GM18951 (cell line): ENCODE measurements around the gene COL4A2.

Experiments used
- POLR2A ChIP-seq: IDR thresholded peaks from 4 replicates; pipeline ENCODE4 v1.6.1; 2011; ENCODE audit warnings: mild to moderate bottlenecking; ENCODE audit not compliant: insufficient read length, insufficient read depth; ENCODE audit errors: extremely low read depth
- in situ Hi-C: fragments of 300-500 bp; cut with MboI; formaldehyde crosslinking; loops from one replicate; pipeline ENCODE4 v1.12.0; 2022; ENCODE audit warnings: low sequenced_read_pairs, mixed read lengths, inconsistent platforms; ENCODE audit not compliant: unreplicated experiment

COL4A2 gene

DNA sequence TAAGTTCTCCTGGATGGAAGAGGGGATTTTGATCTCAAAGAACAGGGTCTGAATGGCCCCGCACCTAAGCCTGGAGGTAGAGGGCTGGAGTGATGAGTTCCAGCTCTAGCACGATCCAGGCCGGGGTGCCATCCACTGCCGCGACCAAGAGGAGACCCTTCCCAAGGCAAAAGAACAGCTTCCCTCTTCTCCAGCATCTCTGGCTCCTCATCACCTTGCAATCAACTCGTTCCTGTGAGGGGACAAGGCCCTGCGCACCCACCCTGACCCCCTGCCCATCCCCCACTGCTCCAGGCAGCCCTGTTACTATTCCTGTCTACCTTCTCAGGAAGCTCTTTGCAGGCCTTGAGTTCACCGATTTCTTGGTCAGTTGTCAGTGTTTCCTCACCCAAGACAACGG lies 17.9 kb upstream of the COL4A2 start:
- TF ChIP-seq POLR2A: no peak

DNA sequence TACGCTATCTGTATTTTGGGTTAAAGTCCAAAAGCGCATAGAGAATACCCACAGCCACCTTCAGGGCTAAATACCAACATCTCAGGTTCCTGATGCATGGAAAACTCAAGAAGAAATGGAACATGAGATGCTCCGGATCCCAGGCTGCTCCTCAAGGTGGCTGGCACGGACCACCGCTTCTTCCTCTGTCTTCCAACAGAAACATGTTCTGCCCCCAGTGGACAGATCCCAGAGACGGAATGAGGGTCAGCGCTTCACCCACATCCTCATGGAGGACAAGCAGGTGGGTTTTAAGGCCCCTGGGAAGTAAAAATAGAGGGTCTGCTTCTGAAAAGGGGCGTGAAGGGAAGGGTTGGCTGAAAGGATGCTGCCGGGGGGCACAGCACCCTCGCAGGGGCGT lies 17.4 kb upstream of the COL4A2 start:
- TF ChIP-seq POLR2A: no peak
- in situ Hi-C loops: no loop called here

More for the DNA sequence above, 17.9 kb upstream of the COL4A2 start:
- in situ Hi-C loops: no loop called here

DNA sequence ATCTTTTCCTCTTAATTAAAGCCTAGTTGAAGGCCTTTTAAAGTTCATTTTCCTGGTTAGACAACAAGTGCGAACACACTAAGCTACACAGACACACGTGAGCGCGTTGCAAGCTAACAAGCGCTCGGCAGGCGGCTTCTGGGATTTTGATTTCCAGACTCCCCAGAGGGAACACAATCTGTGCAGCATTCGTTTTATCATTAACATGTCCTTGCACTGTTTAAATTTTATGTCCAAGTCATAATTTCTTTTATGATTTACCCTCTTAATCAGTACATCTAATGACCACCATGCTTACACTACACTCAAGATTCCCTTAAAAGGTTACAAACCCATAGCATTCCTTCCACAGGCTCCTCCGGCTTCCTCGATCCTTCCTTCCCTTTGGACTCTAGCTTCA lies 16.9 kb upstream of the COL4A2 start:
- in situ Hi-C loops: no loop called here
- no peak for TF ChIP-seq POLR2A

DNA sequence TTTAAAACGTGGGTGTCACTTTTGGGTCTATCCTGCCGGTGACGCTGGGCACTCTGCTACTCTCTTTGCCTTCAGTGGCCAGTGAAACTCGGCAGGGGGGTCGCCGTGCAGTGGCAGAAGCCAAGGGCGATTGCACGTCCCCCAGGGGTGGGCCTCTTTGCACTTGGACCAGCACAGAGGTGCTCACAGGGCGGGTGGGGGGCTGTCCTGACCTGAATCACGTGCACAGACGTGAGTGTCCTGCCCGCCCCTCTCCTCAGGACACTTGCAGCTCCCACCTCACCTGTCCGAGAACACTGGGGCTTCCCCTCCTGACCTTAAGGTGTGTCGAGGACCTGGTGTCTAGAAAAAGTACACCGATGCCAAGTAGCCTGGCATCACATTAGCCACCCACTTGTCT lies 16.3 kb upstream of the COL4A2 start:
- no peak for TF ChIP-seq POLR2A
- in situ Hi-C loops: no loop called here

DNA sequence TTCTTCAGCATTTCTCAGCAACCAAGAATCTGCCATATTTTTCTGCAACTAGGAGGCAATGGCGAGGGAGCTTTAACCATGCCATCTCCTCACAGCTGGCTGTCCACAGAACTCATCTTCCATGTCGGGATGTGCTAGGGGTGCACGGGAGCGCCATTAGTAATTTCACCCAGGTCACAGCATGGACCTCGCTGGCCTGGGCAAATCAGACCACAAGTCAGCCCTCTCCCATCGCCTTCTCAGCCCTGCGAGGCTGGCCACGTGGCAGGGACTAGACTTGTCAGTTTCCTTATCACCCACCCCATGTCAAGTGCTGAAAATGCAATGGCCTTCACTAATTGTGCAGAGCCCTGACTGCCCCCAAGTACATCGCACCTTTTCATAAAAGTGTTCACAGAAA lies 15.8 kb upstream of the COL4A2 start:
- in situ Hi-C loops: no loop called here
- TF ChIP-seq POLR2A: no peak

DNA sequence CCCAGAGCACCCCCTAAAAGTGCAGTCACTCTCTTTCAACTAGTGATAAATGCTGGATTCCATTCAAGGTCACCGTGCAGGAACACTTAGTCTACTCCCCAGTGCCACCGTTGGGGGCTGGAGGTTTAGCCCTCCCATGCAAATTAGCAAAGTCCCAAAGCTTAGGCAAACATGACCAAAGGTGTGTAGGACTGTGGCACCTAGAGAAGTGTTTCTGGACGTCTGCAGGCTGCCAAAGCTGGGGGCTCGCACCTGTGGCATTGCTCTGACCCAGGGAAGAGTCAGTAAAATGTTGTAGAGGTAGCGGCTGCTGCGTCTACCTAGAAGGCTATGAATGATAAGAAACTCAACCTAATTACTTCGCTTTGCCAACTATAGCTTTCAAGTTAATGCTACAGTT lies 14.0 kb upstream of the COL4A2 start:
- in situ Hi-C loops: no loop called here
- no peak for TF ChIP-seq POLR2A

DNA sequence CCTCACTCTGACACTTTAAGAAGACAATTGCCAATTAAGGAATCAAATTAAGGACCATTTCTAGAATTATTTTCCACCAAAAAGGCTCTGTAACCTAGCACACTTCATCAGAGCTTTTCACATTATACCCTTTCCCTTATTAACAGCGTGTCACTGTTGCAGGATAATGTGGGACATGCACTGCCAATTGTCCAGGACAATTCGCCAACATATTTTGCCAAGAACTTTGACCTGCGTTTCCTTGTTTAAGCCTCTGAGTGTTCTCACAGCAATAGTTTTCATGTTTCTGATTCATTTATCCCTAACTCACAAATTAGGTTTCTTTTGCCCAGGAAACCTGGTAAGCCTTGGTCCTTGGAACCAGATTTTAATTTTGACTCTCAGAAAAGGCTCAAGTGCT lies 13.4 kb upstream of the COL4A2 start:
- in situ Hi-C loops: no loop called here
- no peak for TF ChIP-seq POLR2A

DNA sequence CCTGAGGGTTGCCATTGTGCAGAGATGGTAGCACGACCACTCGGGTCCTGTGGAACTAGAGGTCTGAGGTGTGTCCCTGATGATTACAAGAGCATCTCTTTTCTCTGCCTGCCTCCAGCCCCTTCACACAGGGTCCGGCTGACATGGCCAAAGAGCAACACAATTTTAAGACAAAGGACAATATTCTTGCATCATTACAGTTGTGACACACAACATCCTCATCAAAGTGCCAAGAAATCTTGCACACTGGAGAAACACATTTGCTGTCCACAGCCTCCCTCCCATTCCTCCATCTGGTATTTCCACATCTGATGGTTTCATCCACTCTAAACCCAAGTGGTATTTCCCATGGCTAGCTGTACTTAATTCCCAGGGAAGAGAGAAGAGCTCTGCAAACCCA lies 12.9 kb upstream of the COL4A2 start:
- no peak for TF ChIP-seq POLR2A
- in situ Hi-C loops: no loop called here

DNA sequence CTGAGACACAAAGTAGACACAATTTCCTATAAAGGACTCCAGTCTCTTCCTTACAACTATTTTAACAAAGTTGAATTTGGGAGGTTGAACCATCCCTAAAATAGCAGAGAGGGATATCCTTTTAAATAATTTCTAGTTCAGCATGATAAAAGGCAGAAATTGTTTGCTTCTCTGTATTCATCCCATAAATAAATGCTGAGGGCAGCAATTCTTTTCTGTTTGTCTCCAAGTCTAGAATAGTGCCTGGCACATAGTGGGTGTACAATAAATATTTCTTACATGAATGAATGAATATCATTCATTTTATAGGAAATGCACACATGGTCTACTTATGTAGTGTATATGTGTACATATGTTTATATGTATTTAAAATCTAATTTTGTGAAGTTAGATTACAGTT lies 12.5 kb upstream of the COL4A2 start:
- TF ChIP-seq POLR2A: no peak
- in situ Hi-C loops: no loop called here

DNA sequence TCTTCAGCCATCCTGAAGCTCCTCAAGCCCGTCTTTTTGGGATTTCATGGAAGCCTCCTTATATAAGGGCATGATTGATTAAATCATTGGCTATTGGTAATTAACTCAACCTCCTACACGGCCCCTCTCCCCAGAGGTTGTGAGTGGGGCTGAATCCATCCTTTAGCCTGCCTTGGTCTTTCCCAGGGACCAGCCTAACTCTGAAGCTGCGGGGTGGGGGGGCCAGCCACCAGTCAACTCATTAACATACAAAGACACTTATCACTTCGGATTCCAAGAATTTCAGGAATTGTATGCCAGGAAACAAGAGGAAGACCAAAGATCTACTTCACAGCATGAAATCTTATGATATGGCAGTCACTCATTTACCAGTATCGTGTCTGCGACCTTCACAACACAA lies 10.1 kb upstream of the COL4A2 start:
- no peak for TF ChIP-seq POLR2A
- in situ Hi-C loops: no loop called here

DNA sequence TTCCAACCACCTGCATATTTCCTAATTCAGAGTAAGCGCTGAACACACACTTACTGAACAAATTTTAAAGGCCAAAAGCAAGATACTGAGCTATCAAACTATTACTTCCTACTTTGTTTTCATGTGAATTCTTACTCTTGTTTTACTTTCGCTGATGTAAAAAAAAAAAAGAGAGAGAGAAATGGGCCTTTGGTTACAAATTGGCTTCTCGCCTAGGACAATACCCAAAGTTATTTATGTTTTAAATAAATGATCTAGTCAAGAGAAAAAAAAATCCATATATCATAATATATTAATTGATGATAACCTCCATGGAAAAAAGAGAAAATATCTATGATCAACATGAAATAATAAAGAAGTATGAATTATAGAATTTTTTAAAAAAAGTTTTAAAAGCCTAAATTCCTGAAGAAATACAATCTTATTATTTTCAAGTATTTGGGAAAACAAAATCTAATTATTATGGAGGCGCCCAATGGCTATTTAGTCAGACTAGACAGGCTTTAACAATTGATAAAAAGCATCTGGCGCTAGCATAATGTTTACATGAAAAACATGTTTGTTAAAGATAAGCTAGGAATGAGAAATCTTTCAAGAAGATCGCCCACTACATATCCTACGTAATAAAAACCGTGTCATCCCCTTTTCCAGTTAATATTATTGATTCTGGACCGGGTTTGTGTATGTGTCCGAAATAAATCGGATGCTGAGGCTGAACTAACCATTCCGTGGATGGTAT lies 9.1 kb upstream of the COL4A2 start:
- TF ChIP-seq POLR2A: no peak
- in situ Hi-C loops: no loop called here

DNA sequence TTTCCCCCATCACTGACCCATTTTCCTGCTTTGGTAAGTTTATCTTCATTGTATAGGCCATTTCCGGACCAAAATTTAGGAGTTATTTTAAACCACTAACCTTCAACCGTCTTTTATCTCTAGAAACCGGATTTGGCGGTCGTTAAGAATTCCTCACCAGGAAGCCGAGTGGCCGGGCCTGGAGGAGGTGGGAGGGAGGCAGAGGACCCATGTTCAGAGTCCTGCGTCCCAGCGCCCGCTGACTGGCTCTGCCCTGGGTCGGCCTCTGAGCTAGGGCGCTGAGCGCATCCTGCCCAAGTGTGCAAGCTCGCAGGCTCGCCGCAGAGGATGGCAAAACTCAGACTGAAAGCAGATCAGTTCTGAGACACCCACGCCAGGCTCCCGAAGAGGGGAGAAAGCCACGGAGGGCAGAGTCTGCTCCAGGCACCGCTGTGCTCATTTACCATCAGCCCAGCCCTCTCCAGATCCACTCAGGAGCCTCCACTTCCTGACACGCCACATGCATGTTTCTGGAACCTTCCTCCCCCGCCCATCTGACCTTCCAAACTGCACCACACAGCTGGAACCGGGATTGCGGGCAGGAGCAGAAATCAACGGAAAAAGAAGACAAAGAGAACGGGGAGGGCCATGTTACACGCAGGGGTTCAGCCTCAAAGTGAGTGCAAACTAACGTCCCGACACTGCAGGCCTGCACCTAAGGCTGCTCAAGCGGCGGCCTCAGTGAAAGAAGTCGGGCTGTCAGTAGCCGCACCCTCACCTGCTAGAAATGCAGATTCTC lies 8.4 kb upstream of the COL4A2 start:
- no peak for TF ChIP-seq POLR2A

DNA sequence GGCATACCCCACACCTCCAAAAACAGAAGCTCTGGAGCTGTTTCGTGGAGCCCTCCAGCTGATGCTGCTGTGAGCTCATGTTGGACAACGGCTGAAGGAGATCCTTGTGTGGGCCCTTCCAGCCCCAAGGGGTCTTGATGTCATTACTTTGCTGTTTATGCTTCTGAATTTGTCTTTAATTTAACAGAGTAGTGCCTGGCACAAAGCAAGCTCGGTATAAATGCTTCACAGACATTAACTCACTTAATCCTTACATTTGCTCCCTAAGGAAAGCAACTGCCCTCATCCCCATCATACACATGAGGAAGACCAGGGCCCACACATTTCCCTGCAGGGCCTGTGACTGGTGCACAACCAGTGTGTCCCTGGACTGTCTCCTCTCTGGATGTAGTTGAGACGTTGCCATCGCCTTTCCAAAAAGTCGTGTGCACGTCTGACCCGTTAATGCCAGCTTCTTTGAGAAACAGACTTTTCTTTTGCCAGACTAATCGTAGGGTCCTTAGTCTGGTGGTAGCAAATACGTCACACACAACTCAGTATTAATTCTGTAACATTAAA lies 7.7 kb upstream of the COL4A2 start:
- TF ChIP-seq POLR2A: no peak
- in situ Hi-C loops: no loop called here

More for the DNA sequence above, 8.4 kb upstream of the COL4A2 start:
- in situ Hi-C loops: no loop called here
